ENCODE measurements around the gene TWIST2. TPM values are rescaled to one million over a fixed set of nuclear protein-coding genes. Genes with fewer than 3 reads are reported as not detected.

The TWIST2 gene
- total and polyA plus RNA-seq, 9 of the 15 experiments (the other 6 are each of a cell fraction or from before 2014, with no cell fraction given): not detected

DNA sequence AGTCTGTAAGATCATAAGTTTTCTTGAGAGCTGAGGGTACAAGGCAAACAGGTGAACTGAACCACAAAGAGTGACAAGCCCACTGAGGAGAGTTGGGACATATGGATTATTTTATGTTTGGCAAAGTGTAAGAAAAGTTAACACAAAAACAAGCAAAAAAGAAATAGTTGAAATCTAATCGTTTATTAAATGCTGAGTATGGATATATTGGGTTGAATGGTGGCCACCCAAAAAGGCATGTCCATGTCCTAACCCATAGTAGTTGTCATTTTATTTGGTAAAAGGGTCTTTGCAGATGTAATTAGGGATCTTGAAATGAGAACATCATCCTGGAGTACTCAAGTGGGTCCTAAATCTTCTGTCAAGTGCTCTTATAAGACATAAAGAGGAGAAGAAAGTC, 24.9 kb upstream of the TWIST2 start:
- no peak for ATAC-seq
- no peak overlapping the region for H3K4me3 ChIP-seq
- no peaks in the 10 kb centered on the region for H3K27me3 ChIP-seq (ENCODE audit: control insufficient read depth in 2 of 2, insufficient read depth in 2 of 2, low read length in 2 of 2)
- in situ Hi-C loops (cut with MboI): no loop called here
- H3K9ac ChIP-seq (ENCODE audit: insufficient read depth in 1 of 2, low read depth in 2 of 2, low read length in 2 of 2): no peak overlapping the region
- no peaks in the 10 kb centered on the region for H4K20me1 ChIP-seq (replicated peaks; ENCODE audit: control insufficient read depth, insufficient read depth, low read length)
- ChIA-PET POLR2A (no interaction called here), CTCF (ENCODE audit: low intra/inter-chr PET ratio) (no interaction called here)
- no peak overlapping the region for H3K27ac ChIP-seq (ENCODE audit: extremely low read depth, low read depth, low read length)
- no peaks in the 10 kb centered on the region for H3K36me3 ChIP-seq (ENCODE audit: control insufficient read depth, insufficient read depth, low read length)
- peak; percentile 26; the same call in 1 of the 2 replicates for TF ChIP-seq ZNF316 (IDR thresholded peaks at IDR 0.05)
- no peak for TF ChIP-seq E2F3 (CRISPR knock-in tag; IDR thresholded peaks at IDR 0.05)
- H3K79me2 ChIP-seq (ENCODE audit: control insufficient read depth, insufficient read depth, low read length): no peaks in the 10 kb centered on the region
- H3K4me1 ChIP-seq (replicated peaks in 1 of 2; ENCODE audit: control insufficient read depth in 2 of 2, insufficient read depth in 2 of 2, low read length in 2 of 2): no peaks in the 10 kb centered on the region
- H3K4me2 ChIP-seq (ENCODE audit: insufficient read depth, low read length): no peak overlapping the region
- H3K9me1 ChIP-seq (ENCODE audit: control insufficient read depth, insufficient read depth, low read length): no peaks in the 10 kb centered on the region
- intact Hi-C loops (cut with micrococcal nuclease): no loop called here
- H2AFZ ChIP-seq (ENCODE audit: low read depth, low read length): no peak overlapping the region
- H3K9me3 ChIP-seq (replicated peaks; ENCODE audit: control insufficient read depth, insufficient read depth, low read depth, low read length): no peaks in the 10 kb centered on the region
- no peak for DNase-seq (ENCODE audit: extremely low read depth in 1 of 4, low spot score in 3 of 4)
- BruUV-seq (replicated peaks): no TSS peak
- FAIRE-seq: no peak
- WGBS (ENCODE audit: insufficient coverage, low coverage, missing lambda C conversion rate): 0% methylated on average over 1 of the region's 1 CpG

GRCh38 chr2:238831177-238831576, 16.7 kb upstream of the TWIST2 start:
- CTCF ChIA-PET (ENCODE audit: low intra/inter-chr PET ratio): no interaction called here
- no peaks in the 10 kb centered on the region for H4K20me1 ChIP-seq (replicated peaks; ENCODE audit: control insufficient read depth, insufficient read depth, low read length)
- H3K9me3 ChIP-seq (replicated peaks; ENCODE audit: control insufficient read depth, insufficient read depth, low read depth, low read length): no peaks in the 10 kb centered on the region
- intact Hi-C loops (cut with micrococcal nuclease) (no loop called here), in situ Hi-C loops (cut with MboI) (no loop called here)
- POLR2A ChIA-PET: no interaction called here
- BruUV-seq (replicated peaks): no TSS peak
- no peaks in the 10 kb centered on the region for H3K27me3 ChIP-seq (ENCODE audit: control insufficient read depth in 2 of 2, insufficient read depth in 2 of 2, low read length in 2 of 2)
- TF ChIP-seq ZNF175 (CRISPR knock-in tag; IDR thresholded peaks at IDR 0.05; ENCODE audit: low read depth) (no peak), HMGN3 (IDR thresholded peaks at IDR 0.05; ENCODE audit: borderline replicate concordance, extremely low read depth, insufficient read length, low read depth, low read length) (no peak)
- H3K4me2 ChIP-seq (ENCODE audit: insufficient read depth, low read length): no peak overlapping the region
- FAIRE-seq (no peak), ATAC-seq (no peak), DNase-seq (ENCODE audit: extremely low read depth in 1 of 4, low spot score in 3 of 4) (no peak)
- no peak overlapping the region for H3K9ac ChIP-seq (ENCODE audit: insufficient read depth in 1 of 2, low read depth in 2 of 2, low read length in 2 of 2)
- no peaks in the 10 kb centered on the region for H3K4me1 ChIP-seq (replicated peaks in 1 of 2; ENCODE audit: control insufficient read depth in 2 of 2, insufficient read depth in 2 of 2, low read length in 2 of 2)
- 0% methylated on average over 2 of the region's 2 CpGs for WGBS (ENCODE audit: insufficient coverage, low coverage, missing lambda C conversion rate)
- H3K27ac ChIP-seq (ENCODE audit: extremely low read depth, low read depth, low read length): no peak overlapping the region
- no peak overlapping the region for H2AFZ ChIP-seq (ENCODE audit: low read depth, low read length)
- H3K9me1 ChIP-seq (ENCODE audit: control insufficient read depth, insufficient read depth, low read length): no peaks in the 10 kb centered on the region
- no peaks in the 10 kb centered on the region for H3K36me3 ChIP-seq (ENCODE audit: control insufficient read depth, insufficient read depth, low read length)
- no peaks in the 10 kb centered on the region for H3K79me2 ChIP-seq (ENCODE audit: control insufficient read depth, insufficient read depth, low read length)
- no peak overlapping the region for H3K4me3 ChIP-seq

Data from K562 (cell line).